Measurements from ENCODE around the gene SGCD.

The SGCD gene

DNA sequence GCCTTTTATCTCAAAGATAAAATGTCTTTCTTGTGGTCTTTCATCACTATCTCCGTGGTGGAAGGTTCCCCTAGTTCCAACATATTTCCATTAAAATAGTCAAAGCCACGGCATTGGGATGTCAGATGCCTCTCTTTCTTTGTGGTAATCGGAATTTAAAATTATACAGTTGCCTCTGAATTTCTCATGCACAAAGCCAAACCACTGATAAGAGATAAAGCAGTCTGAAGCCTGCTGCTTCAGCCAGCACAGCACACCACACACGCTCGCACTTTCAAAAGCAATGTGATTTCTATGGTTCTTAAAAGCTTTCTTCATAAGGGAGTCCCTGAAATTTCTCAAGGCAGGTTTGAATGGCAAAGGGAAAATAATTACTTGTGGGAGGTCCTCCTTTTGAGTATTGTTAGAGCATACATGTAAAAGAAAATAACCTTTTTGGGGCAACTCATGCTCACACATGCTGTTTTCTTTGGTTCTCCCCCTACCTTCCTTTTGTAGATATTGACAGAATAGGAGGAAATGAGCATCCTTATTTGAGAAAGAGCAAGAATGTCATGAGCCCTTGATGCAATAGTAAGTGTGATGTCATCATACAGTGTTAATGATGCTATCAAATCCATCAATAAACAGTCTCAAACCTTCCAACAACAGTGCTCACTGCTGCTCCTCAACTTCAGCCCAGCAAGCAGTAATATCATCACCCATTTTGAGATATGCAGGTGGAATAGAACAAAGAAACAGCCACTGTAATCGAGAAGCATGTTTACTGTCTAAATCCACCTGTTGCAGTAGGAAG lies 437.4 kb downstream of the SGCD start:
- no peak for DNase-seq (ENCODE audit: low read depth in 2 of 2)

DNA sequence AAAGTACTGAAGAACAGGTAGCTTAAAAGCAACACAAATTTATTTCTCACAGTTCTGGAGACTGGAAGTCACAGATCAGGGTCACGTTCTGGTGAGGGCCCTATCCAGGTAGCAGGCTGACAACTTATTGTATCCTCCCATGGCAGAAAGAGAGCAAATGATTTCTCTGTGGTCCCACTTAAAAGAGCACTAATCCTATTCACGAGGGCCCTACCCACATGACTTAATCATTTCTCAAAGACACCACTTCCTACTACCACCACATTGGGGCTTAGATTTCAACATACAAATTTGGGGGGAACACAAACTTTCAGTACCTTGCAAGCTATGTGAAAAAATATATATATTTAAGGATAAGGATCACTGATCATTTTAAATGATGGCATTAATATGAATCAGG lies 447.3 kb downstream of the SGCD start:
- DNase-seq (ENCODE audit: low read depth in 2 of 2): no peak

DNA sequence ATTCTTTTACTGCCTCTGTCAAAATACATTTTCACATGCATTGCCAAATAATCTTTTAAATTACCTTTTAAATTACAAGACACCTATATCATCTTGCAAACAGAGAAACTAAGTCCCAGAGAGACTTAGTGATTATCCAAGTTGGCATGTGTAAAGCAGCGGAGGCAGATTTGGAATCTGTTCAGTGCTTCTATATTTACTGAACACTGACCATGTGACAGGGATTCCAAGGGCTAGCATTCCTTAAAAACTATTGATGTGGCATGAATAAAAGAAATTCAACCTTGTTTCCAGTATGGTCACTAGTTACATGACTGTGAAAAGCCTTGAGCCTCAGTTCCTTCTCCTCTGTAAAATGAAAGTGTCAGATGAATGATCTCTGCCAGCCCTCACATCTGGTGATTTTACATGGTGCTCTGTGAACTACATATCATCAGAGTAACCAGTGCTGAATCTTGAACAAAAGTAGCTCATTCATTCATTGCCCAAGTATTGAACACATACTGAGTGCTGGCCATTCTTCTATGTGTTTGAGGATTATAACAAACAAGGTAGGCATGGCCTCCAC lies 451.3 kb downstream of the SGCD start:
- no peak for DNase-seq (ENCODE audit: low read depth in 2 of 2)

DNA sequence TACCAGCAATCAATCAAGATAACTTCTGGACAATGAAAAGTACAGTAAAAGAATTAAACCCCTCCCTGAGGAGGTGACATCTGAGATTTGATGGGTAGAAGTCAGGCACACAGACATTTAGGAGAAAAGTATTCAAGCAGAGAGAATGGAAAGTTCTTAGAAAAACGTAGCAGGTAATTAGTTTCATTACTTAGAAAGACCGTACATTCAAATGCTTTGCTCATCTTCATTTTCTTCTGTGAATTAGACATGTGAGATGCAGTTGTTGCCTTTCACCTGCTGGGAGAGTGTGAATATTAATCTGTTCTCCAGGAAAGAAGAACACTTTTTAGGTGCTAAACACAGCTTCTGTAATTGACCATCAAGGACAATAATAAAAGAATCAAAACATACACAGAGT lies 451.8 kb downstream of the SGCD start:
- DNase-seq (ENCODE audit: low read depth in 2 of 2): no peak

DNA sequence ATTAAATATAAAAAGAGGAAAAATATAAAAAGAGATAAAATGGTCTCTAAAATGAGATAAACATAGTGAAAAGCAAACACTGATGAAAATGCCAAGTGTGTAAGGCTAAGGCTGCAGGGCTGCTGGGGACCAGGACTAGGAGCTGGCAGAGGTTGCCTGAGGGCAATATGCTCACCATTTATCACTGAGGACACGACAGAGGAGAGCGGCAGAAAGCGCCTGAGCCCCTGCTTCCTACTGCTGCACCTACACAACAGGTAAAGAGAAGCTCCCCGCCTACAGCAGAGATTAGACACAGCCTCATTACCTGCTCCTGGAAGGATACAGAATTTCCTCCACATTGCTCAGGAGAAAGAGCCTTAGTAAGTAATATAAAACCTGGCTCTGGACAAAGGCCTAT lies 452.5 kb downstream of the SGCD start:
- no peak for DNase-seq (ENCODE audit: low read depth in 2 of 2)

DNA sequence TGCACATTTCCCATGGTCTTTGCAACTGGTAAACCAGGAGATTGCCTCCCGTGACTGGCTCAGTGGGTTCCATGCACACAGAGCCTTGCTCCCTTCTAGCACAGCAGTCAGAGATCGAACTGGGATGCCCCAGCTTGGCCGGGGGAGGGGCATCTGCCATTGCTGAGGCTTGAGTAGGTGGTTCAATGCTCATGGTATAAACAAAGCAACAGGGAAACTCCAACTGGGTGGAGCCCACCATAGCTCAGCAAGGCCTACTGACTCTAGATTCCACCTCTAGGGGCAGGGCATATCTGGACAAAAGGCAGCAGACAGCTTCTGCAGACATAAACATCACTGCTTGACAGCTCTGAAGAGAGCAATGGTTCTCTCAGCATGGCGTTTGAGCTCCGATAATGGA lies 456.1 kb downstream of the SGCD start:
- DNase-seq (ENCODE audit: low read depth in 2 of 2): no peak

DNA sequence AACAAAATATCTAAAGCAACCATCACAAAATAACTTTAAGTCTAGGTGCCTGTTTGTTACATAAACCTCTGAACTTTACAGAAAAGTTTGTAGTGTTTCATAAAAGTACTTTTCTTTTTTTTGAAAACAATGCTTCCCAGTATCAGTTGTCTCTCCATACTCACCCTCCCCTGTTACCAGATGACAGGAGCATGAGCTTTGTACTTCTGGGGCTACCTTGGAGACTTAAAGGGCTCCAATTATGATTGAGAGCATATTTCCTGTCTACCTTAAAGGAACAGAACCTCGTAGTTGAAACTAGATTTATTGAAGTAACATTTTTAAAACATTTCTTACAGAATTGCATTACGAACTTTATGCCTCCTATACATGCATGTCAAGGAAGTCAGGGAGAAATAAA lies 467.7 kb downstream of the SGCD start:
- no peak for DNase-seq (ENCODE audit: low read depth in 2 of 2)

DNA sequence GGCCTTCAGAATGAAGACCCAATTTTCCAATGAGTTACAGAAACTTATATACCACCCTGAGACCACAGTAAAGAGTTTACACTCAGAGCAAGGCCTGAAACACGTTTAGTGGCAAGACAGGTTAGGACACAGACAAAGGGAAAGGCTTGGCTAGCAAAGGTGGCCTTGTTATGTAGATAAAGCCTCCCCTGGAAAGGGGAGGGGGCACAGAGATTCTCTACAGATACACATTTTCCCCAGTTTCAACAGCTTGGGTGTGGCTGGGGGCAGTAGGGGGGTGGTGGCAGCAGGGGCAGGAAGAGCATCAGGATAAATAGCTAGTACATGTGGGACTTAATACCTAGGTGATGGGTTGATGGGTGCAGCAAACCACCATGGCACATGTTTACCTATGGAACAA lies 471.2 kb downstream of the SGCD start:
- no peak for DNase-seq (ENCODE audit: low read depth in 2 of 2)

DNA sequence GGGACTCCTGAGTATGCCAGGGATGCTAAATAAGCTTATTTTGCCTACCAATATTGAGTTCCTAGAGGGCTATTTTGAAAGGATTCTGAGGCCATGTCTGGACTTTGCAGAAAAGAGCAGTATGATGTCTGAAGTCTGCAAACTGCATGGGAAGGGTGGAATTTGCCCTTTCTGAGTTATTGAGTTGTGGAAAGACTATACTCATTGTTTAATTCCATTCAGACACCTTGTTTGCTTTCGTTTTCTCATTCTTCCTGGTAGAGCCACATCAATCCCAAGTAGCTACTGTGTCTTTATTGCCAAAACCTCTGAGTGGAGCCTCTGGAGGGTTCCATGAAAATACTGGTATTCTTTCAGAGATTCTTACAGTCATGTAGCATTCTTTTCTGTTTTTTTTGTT lies 472.2 kb downstream of the SGCD start:
- DNase-seq (ENCODE audit: low read depth in 2 of 2): no peak

DNA sequence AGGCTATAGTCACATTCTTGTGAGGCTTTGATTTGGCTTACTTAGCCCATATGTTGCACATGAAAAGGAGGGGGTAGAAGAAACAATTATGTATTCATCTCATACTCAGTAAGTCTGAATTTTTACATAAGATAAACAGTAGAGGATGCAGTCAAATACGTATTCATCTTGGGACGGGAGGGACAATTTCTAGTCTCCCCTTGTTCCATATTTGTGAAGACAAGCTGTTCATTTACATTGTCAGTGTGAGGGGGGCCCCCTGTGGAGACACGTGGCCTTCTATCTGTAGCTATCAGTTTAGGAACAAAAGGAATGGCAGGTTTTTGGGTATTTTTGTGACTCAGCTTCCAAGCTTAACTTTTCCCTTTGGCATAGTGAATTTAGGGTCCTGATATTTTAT lies 474.0 kb downstream of the SGCD start:
- no peak for DNase-seq (ENCODE audit: low read depth in 2 of 2)

DNA sequence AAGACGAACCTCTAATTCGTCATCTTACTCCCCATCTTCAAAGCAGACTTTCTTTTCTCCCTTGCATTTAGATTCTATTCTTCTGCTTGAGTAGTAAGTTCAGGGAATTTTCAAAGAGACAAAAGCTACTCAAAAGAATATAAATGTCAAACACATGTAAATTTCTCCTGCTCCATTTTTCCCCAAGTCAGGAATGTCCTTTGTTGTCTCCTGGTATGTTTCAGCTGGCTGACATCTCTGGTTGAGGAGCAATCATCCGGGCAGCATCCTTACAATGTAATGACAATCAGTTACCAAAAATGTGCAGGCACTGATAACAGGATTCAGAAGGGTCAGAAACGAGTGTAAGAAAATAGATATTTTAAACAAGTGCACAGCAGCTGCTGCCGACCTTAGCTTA lies 475.5 kb downstream of the SGCD start:
- DNase-seq (ENCODE audit: low read depth in 2 of 2): no peak

DNA sequence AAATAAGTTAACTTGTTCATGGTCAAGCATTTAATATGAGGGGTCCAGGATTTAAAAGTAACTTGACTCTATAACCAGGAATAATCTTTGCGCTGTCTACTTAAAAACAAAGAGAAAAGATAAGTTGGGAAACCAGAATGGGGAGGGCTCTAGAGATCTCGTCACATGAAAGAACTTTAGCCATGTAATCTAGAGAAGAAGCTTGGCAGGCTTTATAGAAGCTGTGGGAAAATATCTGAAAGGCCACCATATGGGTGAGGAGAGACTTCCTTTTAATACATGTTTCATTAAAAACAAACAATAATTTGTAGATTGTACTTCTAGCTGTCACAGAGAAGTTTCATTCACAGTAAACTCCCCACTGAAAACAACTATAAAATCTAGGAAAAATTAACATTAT lies 476.4 kb downstream of the SGCD start:
- no peak for DNase-seq (ENCODE audit: low read depth in 2 of 2)

DNA sequence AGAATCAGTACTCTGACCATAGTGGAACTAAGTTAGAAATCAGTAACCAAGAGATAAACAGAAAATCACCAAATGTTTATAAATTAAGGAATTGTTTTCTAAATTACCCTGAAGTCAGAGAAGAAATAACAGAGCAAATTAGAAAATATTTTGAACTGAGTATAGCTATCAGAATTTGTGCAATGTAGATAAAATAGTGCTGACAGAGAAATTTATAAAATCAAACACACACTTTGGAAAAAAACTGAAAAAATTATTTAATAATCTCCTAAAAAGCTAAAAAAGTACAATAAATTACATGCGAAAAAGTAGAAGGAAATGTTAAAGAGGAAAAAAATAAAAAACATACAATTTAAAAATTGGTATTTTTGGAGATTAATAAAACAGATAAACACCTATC lies 486.0 kb downstream of the SGCD start:
- DNase-seq (ENCODE audit: low read depth in 2 of 2): no peak

DNA sequence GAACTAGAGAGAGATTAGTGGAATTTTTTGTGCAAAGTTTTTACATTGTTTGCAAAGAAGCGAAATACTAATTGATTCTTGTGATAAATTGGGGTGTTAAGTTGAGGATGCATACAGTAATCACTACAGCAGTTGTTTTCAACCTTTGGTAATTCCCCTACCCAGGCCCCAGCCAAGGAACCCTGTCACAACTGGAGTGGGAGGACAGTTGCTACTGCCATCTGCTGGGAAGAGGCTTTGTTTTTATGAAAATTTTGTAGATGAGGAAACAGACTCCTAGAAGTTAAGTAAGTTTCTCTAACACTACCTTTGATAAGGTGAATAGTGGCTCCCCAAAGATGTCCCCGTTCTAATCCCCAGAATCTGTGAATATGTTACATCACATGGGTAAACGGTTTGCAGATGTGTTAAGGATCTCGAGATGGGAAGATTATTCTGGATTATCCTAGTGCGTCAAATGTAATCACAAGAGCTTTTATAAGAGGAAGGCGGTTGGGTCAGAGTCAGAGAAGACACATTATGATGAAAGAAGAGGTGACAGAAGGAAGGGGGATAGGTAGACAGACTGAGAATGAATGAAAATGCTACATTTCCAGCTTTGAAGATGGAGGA lies 489.1 kb downstream of the SGCD start:
- no peak for DNase-seq (ENCODE audit: low read depth in 2 of 2)

Measured in stimulated activated CD8-positive, alpha-beta memory T cell treated with anti-CD3 and anti-CD28 coated beads, Interleukin-15, amount 100 ng/mL, for 48 hours (primary cell).